ENCODE results near the gene CEP63.
A peak's percentile ranks its signal among the peaks of the same experiment; 100 is the strongest.

Gene CEP63

GRCh38 chr3:134468519-134468918, 17.3 kb upstream of the CEP63 start:
- no peak for DNase-seq (ENCODE audit: low read depth)

GRCh38 chr3:134471521-134472193, 14.2 kb upstream of the CEP63 start:
- DNase-seq (ENCODE audit: low read depth) = no peak

GRCh38 chr3:134472831-134473230, 13.0 kb upstream of the CEP63 start:
- DNase-seq (ENCODE audit: low read depth) = no peak

GRCh38 chr3:134473868-134474546, 11.8 kb upstream of the CEP63 start:
- DNase-seq (ENCODE audit: low read depth) = peak; percentile 68

- no peak for DNase-seq (ENCODE audit: low read depth)
These were observed 10.9 kb upstream of the CEP63 start for GRCh38 chr3:134474956-134475355.

GRCh38 chr3:134476306-134476705, 9.6 kb upstream of the CEP63 start:
- DNase-seq (ENCODE audit: low read depth) = no peak

- DNase-seq (ENCODE audit: low read depth) = no peak
These were observed 8.9 kb upstream of the CEP63 start for GRCh38 chr3:134477002-134477401.

GRCh38 chr3:134477938-134478337, 7.9 kb upstream of the CEP63 start:
- no peak for DNase-seq (ENCODE audit: low read depth)

GRCh38 chr3:134480546-134480945, 5.3 kb upstream of the CEP63 start:
- DNase-seq (ENCODE audit: low read depth) = no peak

- no peak for DNase-seq (ENCODE audit: low read depth)
These were observed 4.7 kb upstream of the CEP63 start for GRCh38 chr3:134481166-134481565.

GRCh38 chr3:134482622-134483021, 3.2 kb upstream of the CEP63 start:
- no peak for DNase-seq (ENCODE audit: low read depth)

- DNase-seq (ENCODE audit: low read depth) = no peak
These were observed 2.5 kb upstream of the CEP63 start for GRCh38 chr3:134483195-134483900.

GRCh38 chr3:134485075-134485717, 661 bp upstream of the CEP63 start:
- no peak for DNase-seq (ENCODE audit: low read depth)

GRCh38 chr3:134486577-134487041, 752 bp downstream of the CEP63 start:
- DNase-seq (ENCODE audit: low read depth) = peak; percentile 14

- DNase-seq (ENCODE audit: low read depth) = no peak
These were observed 1.5 kb downstream of the CEP63 start for GRCh38 chr3:134487406-134487805.

GRCh38 chr3:134494495-134494894, 8.6 kb downstream of the CEP63 start:
- DNase-seq (ENCODE audit: low read depth) = no peak

GRCh38 chr3:134495980-134496379, 10.1 kb downstream of the CEP63 start:
- DNase-seq (ENCODE audit: low read depth) = no peak

GRCh38 chr3:134496471-134497071, 10.7 kb downstream of the CEP63 start:
- DNase-seq (ENCODE audit: low read depth) = no peak

GRCh38 chr3:134503266-134503665, 17.4 kb downstream of the CEP63 start:
- DNase-seq (ENCODE audit: low read depth) = no peak

- DNase-seq (ENCODE audit: low read depth) = no peak
These were observed 18.3 kb downstream of the CEP63 start for GRCh38 chr3:134504132-134504531.

- DNase-seq (ENCODE audit: low read depth) = no peak
These were observed 19.6 kb downstream of the CEP63 start for GRCh38 chr3:134505485-134505884.

GRCh38 chr3:134511500-134511899, 25.6 kb downstream of the CEP63 start:
- DNase-seq (ENCODE audit: low read depth) = no peak
